Breast epithelium (tissue), 4 donors: Measurements from ENCODE around the gene FXYD2. TPM values are rescaled to one million over a fixed set of nuclear protein-coding genes. Genes with fewer than 3 reads are reported as not detected.

Experiments used
- DNase-seq, 2 donors: peaks; one replicate each; pipeline ENCODE4 v3.0.0-alpha.2; 2019; ENCODE audit warnings: low spot score in 2 of 2
- H3K27ac ChIP-seq, 2 donors: fragments of 200-600 bp; sonication (generic) in 1 of 2; one replicate each; pipeline ENCODE4 v1.5.1; 2016 to 2019; ENCODE audit warnings: mild to moderate bottlenecking in 1 of 2
- H3K27me3 ChIP-seq, 2 donors: fragments of 200-600 bp; sonication (generic) in 1 of 2; one replicate each; pipeline versions ENCODE4 v1.5.1 to v1.6.0; 2017 to 2019; ENCODE audit warnings: control low read depth in 1 of 2, mild to moderate bottlenecking in 1 of 2
- H3K36me3 ChIP-seq: fragments of 200-600 bp; one replicate; pipeline ENCODE4 v1.5.1; 2019
- H3K4me1 ChIP-seq, 2 donors: fragments of 200-600 bp; sonication (generic); one replicate each; pipeline ENCODE4 v1.5.1; 2016 to 2019; ENCODE audit warnings: control low read depth in 1 of 2
- H3K4me3 ChIP-seq, 3 donors: fragments of 200-600 bp; sonication (generic); 1 replicate in 2 of 3; 2 replicates in 1 of 3; pipeline ENCODE4 v1.5.1; 2016 to 2019; ENCODE audit warnings: mild to moderate bottlenecking in 3 of 3, moderate library complexity in 2 of 3
- H3K9me3 ChIP-seq, 2 donors: fragments of 200-600 bp; sonication (generic) in 1 of 2; one replicate each; pipeline ENCODE4 v1.5.1; 2016 to 2019; ENCODE audit warnings: control low read depth in 1 of 2
- POLR2A ChIP-seq: fragments of 450-650 bp; IDR thresholded peaks from one replicate; pipeline ENCODE4 v1.6.1; 2016; ENCODE audit warnings: antibody characterized with exemption, mild to moderate bottlenecking, moderate library complexity
- POLR2AphosphoS5 ChIP-seq, 3 donors: sonication (generic); formaldehyde crosslinking; IDR thresholded peaks; one replicate each; pipeline ENCODE4 v1.6.1; 2017; ENCODE audit warnings: antibody characterized with exemption in 3 of 3
- intact Hi-C: fragments of 100-400 bp; cut with DNase I; formaldehyde crosslinking; loops from one replicate; pipeline ENCODE4 v1.15.1; 2023; ENCODE audit warnings: low total_unique reads
- total RNA-seq, 3 donors: library from RNA; depleted of rRNA; stranded (reverse); fragments of >200 nt; gene quantifications; one replicate each; pipeline ENCODE4 v1.1.0, GENCODE V29; 2016
- TF ChIP-seq, protein P1 (sequence below), 3 donors: fragments of 450-650 bp; IDR thresholded peaks; one replicate each; pipeline ENCODE4 v1.5.1; 2016 to 2017; ENCODE audit warnings: antibody characterized with exemption in 3 of 3, mild to moderate bottlenecking in 3 of 3, moderate library complexity in 3 of 3

Gene FXYD2
- total RNA-seq, 3 donors from 2014 or later: 0.66 to 2.0 (median 1.3) TPM

DNA sequence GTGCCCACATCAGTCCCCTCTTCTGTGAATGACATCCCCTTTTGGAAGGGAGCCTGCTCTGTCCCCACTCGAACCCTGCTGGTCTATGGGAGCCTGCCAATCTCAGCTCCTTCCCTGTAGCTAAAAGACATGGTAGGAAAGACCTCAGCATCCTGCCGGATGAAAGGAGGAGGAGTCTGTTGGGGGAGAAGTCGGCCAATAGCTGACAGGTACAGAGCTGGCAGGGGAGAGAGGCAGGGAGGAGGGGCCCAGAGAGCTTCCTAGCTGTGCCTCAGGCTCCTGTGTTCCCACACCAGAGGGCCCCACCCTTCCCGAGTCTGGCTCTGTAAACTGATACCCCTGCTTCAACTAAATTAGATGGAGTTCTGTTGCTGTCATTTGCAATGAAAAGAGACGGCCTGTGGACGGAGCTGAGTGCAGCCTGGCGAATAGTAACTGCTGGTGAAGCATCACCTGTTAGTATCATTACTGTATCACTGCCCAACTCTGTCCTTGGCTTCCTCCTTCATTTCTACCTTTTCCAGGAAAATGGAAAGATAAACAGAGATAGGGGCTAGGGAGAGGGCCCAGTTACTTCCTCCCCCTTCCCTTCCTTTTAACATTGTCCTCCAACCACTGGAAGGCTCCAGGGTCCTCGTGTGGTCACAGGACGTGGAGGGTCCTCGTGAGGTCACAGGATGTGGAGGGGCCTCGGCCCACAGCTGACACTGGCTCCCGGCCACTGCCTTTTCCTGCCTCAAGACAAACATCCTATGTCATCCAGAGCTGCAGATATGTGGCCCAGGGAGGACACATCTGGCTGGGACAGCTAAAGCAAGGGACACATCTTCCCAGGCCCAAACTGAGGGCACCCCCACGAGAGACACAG, 36.8 kb upstream of the FXYD2 start:
- no peaks in the 10 kb centered on the region for H3K9me3 ChIP-seq
- H3K27ac ChIP-seq: no peak overlapping the region
- H3K4me3 ChIP-seq: no peak overlapping the region
- no peaks in the 10 kb centered on the region for H3K4me1 ChIP-seq
- no peak for DNase-seq
- TF ChIP-seq POLR2AphosphoS5 (IDR thresholded peaks at IDR 0.05) (no peak), POLR2A (no peak)
- TF ChIP-seq, protein P1, sequence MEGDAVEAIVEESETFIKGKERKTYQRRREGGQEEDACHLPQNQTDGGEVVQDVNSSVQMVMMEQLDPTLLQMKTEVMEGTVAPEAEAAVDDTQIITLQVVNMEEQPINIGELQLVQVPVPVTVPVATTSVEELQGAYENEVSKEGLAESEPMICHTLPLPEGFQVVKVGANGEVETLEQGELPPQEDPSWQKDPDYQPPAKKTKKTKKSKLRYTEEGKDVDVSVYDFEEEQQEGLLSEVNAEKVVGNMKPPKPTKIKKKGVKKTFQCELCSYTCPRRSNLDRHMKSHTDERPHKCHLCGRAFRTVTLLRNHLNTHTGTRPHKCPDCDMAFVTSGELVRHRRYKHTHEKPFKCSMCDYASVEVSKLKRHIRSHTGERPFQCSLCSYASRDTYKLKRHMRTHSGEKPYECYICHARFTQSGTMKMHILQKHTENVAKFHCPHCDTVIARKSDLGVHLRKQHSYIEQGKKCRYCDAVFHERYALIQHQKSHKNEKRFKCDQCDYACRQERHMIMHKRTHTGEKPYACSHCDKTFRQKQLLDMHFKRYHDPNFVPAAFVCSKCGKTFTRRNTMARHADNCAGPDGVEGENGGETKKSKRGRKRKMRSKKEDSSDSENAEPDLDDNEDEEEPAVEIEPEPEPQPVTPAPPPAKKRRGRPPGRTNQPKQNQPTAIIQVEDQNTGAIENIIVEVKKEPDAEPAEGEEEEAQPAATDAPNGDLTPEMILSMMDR (IDR thresholded peaks at IDR 0.05): no peak
- intact Hi-C loops: no loop called here
- H3K36me3 ChIP-seq: no peaks in the 10 kb centered on the region
- H3K27me3 ChIP-seq: no peaks in the 10 kb centered on the region

DNA sequence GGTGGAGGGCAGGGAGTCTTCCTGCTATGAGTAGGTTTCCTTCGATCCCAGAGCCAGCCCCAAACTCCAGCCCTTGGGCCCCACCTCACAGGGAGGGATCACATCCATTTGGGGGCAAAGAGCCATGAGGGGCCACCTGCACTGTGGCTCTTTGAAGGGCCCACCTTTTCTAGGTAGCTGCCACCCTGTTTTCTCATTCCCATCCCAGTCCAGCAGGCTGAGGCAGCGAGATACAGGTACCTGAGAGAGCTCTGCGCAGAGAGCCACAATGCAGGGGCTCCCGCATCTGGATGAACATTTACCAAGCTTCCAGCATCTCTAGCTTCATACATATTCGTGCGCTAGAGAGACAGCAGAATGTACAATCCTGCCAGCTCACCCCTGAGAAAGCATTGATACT, 35.6 kb upstream of the FXYD2 start:
- Histone ChIP-seq H3K4me3 (no peak overlapping the region), H3K27me3 (no peaks in the 10 kb centered on the region), H3K27ac (no peak overlapping the region), H3K4me1 (no peaks in the 10 kb centered on the region), H3K9me3 (no peaks in the 10 kb centered on the region), H3K36me3 (no peaks in the 10 kb centered on the region)
- TF ChIP-seq POLR2A: no peak
- TF ChIP-seq, protein P1 (IDR thresholded peaks at IDR 0.05): no peak
- TF ChIP-seq POLR2AphosphoS5 (IDR thresholded peaks at IDR 0.05): no peak
- DNase-seq: no peak
- intact Hi-C loops: no loop called here

DNA sequence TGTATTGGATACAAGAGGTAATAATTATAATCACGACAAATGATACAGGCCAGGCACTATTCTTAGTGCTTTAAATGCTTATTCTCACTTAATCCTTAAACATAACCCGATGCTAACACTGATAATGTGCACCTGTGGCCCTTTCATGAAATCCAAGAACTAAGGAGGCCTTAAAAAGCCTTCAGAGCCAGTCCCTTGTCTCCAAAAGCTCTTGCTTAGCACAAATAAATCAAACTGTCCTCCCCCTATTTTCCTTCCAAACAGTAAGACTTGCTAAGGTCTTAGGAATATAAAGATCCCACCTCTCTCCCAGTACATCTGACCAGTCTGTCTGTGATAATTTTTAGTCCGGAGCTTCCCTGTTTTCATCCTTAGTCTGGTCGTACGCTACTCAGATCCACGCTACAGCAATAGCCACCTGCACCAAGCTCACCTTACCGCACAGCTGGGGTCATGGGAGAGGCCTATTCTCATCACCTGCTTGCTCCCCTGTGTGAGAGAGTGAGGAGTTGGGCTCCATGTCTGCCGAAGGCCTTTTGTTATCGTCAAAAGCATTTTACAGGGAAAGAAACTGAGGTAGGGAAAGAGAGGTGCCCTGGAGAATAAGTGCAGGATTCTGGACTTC, 35.1 kb upstream of the FXYD2 start:
- intact Hi-C loops: no loop called here
- TF ChIP-seq POLR2A (no peak), POLR2AphosphoS5 (IDR thresholded peaks at IDR 0.05) (no peak)
- TF ChIP-seq, protein P1 (IDR thresholded peaks at IDR 0.05): no peak
- no peak overlapping the region for H3K4me3 ChIP-seq
- no peaks in the 10 kb centered on the region for H3K9me3 ChIP-seq
- no peak for DNase-seq
- H3K27ac ChIP-seq: no peak overlapping the region
- H3K27me3 ChIP-seq: no peaks in the 10 kb centered on the region
- no peaks in the 10 kb centered on the region for H3K4me1 ChIP-seq
- no peaks in the 10 kb centered on the region for H3K36me3 ChIP-seq

DNA sequence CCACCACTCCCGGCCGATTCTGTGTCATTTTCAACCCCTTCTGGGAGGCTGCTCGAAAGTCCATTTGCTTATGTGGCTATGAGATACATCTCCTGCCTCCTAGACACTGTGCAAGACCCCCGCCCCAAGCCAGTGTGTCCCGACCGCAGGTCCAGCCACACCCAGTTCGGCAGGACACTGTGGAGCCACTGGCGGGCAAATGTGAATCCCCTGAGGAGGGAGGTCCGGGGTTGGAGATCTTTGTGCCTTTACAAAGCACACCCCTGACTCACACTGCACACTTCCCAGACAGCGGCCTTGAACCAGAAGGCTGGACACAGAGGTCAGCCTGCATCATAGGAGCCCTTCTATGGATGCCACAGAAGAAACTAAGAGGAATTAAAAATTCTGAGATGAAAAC, 34.5 kb upstream of the FXYD2 start:
- H3K36me3 ChIP-seq: no peaks in the 10 kb centered on the region
- TF ChIP-seq, protein P1 (IDR thresholded peaks at IDR 0.05): no peak
- TF ChIP-seq POLR2AphosphoS5 (IDR thresholded peaks at IDR 0.05): no peak
- TF ChIP-seq POLR2A: no peak
- H3K27ac ChIP-seq: no peak overlapping the region
- intact Hi-C loops: no loop called here
- H3K4me1 ChIP-seq: no peaks in the 10 kb centered on the region
- H3K27me3 ChIP-seq: no peaks in the 10 kb centered on the region
- H3K4me3 ChIP-seq: no peak overlapping the region
- no peaks in the 10 kb centered on the region for H3K9me3 ChIP-seq
- no peak for DNase-seq

DNA sequence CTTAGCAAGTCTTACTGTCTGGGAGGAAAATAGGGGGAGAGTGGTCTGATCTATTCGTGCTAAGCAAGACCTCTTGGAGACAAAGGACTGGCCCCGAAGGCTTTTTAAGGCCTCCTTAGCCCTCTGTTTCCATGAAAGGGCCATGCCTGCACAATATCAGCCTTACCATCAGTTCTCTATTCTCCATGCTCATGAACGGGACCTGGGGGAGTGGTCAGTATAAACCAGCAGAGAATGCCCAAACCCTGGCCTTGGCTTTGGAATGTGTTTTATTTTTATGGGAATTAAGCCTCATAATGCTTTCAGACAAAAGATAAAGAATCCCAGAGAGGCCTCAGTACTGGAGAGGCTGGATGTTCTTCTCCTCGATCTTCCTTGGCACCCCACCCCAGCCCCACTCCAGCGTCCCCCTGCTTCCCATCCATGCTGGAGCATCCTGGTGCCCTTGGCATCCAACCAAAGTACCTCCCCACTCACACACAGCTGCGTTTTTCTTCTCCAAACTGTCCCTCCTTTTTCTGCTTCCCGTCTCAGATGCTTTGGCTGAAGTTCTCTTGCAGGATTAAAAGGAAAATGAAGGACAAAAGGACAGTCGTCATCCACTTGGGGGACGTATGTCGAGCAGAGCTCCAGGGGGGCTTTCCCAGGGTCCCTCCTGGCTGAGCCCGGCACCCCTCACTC, 33.3 kb upstream of the FXYD2 start:
- no peak overlapping the region for H3K27ac ChIP-seq

More for the DNA sequence above, 33.3 kb upstream of the FXYD2 start:
- H3K9me3 ChIP-seq: no peaks in the 10 kb centered on the region
- H3K4me3 ChIP-seq: no peak overlapping the region
- H3K36me3 ChIP-seq: no peaks in the 10 kb centered on the region
- intact Hi-C loops: no loop called here
- no peaks in the 10 kb centered on the region for H3K27me3 ChIP-seq
- DNase-seq: no peak
- TF ChIP-seq POLR2A (no peak), POLR2AphosphoS5 (IDR thresholded peaks at IDR 0.05) (no peak)
- TF ChIP-seq, protein P1 (IDR thresholded peaks at IDR 0.05): no peak
- no peaks in the 10 kb centered on the region for H3K4me1 ChIP-seq
